GM19395 (cell line): Measurements from ENCODE around the gene RBP3.

ENCODE experiments used
- ATAC-seq: cut with Tn5 transposase; IDR thresholded peaks from one replicate; pipeline ENCODE4 v1.9.1; 2021; ENCODE audit warnings: mild to moderate bottlenecking, moderate library complexity; ENCODE audit not compliant: unreplicated experiment

The RBP3 gene

DNA sequence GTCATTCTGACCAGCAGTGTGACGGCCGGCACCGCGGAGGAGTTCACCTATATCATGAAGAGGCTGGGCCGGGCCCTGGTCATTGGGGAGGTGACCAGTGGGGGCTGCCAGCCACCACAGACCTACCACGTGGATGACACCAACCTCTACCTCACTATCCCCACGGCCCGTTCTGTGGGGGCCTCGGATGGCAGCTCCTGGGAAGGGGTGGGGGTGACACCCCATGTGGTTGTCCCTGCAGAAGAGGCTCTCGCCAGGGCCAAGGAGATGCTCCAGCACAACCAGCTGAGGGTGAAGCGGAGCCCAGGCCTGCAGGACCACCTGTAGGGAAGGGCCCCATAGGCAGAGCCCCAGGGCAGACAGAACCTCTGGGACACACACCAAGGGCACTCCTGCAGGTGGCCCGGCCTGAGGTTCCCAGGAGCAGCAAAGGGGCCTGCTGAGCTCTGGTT is 9.0 kb downstream of the RBP3 start:
- ATAC-seq, result no peak

- ATAC-seq, result no peak
These were observed 9.7 kb downstream of the RBP3 start for GRCh38 chr10:47357911-47358310.

- no peak for ATAC-seq
These were observed 10.3 kb downstream of the RBP3 start for GRCh38 chr10:47358457-47358856.

GRCh38 chr10:47359101-47359500 is 10.9 kb downstream of the RBP3 start:
- no peak for ATAC-seq

GRCh38 chr10:47359626-47360418 is 11.7 kb downstream of the RBP3 start:
- no peak for ATAC-seq

DNA sequence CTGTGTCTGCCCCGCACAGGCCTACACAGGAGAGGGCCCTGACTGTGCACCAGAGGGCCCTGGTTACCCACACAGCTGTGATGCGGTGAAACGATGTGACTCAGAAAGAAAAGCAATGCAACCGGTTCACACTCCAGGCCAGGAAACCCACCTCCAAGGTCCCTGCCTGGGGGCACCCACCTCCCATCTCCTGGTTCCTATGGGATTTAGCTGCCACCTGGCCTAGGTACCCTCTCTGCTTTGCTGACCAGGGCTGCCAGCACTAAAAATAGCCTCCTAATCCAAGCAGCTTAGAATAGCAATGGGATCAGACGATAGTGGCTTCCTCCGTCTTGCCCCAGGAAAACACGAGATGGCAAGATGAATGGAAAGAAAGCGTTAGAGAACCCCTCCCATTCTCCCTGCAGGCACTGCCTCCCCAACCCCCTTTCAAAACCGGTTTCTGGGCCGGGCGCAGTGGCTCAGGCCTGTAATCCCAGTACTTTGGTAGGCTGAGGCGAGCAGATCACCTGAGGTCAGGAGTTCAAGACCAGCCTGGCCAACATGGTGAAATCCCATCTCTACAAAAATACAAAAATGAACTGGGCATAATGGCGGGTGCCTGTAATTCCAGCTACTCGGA is 12.4 kb downstream of the RBP3 start:
- ATAC-seq, result no peak

DNA sequence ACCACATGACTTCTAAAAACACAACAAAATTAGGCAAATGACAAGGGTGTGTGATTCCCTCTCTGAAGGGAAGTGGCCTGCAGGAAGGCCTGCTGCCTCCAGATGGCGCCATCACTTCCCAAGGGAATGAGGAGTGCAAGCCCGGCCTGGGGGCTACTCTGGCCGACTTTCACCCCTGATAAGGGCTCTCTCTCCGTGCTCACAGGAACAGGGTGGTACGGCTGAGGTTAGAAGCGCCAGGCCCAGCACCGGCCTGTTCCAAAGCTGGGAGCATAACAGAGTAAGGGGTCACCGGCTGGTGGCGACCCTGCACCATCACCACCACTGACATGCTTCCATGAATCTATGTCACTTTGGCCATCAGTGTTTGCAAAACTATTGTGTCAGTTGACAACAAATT is 13.1 kb downstream of the RBP3 start:
- ATAC-seq, result no peak

GRCh38 chr10:47362199-47362598 is 14.0 kb downstream of the RBP3 start:
- ATAC-seq, result no peak

- no peak for ATAC-seq
These were observed 15.6 kb downstream of the RBP3 start for GRCh38 chr10:47363781-47364180.

DNA sequence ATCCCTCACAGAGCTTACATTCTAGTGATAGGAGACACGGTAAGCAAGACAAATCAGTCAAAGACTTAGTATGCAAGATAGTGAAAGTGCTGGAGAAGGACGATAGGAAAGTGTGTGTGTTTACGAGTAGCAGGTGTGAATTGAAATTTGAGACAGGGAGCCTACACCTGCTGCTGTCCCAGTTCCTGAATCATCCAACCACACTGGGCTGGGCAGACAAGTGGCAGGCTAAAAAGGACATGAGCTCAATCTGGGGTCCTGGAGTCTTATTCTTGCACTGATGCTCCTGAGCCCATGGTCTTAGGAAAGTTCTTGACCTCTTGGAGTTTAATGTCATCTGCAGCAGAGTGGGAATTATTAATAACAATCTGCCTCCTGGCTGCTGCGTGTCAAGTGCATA is 16.2 kb downstream of the RBP3 start:
- no peak for ATAC-seq

GRCh38 chr10:47364911-47365310 is 16.7 kb downstream of the RBP3 start:
- ATAC-seq, result no peak

DNA sequence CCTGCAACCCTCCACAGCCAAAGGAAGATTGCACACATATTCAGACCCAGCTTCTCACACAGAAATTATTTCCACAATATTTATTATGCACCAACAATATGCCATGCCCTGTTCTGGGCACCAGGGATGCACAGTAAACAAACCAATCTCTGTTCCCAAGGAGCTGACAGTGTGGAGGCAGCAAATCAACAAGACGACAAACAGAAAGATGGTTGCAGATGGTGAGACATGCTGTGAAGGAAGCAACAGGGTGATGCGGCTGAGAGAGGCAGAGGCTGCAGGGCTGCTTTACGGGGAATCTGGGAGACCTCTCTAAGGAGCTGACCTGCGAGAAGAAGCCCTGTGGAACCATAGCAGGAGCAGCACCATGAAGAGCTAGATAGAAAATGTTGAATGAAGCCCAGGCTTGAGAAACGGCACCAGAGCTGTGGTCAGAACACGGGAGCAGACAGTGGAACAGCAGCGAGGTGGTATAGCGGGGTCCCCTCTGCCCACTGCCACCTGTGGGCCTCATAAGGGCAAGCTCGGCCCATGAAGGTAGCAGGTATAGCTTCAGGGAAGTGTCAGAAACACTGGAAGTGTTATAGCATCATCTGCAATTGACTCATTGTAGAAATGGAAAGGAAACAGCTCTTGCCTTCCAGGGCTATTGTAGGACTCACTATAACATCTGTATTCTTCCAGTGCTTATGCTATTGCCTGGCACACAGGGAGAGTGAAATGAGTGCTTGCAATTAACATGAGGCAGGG is 17.4 kb downstream of the RBP3 start:
- no peak for ATAC-seq

DNA sequence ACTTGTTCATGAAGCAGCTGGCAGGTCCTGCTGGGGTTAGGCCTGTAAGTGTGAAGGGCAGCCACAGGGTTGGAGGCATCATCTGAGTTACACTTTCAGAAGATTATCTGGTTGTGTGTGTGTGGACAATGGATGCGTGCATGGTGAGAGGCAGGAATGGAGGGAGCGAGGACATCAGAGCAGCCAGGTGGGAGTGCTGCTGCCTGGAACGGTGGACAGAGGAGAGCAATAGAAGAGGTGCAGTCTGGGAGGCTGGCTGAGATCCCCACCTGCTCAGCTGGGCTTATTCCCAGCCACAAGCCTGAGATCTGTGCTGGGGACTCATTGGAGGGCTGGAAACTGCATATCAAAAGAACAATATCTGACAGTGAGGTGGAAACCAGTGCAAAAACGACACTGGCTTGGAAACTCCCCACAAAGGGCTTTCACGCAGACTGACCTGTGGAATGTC is 18.0 kb downstream of the RBP3 start:
- ATAC-seq, result no peak

DNA sequence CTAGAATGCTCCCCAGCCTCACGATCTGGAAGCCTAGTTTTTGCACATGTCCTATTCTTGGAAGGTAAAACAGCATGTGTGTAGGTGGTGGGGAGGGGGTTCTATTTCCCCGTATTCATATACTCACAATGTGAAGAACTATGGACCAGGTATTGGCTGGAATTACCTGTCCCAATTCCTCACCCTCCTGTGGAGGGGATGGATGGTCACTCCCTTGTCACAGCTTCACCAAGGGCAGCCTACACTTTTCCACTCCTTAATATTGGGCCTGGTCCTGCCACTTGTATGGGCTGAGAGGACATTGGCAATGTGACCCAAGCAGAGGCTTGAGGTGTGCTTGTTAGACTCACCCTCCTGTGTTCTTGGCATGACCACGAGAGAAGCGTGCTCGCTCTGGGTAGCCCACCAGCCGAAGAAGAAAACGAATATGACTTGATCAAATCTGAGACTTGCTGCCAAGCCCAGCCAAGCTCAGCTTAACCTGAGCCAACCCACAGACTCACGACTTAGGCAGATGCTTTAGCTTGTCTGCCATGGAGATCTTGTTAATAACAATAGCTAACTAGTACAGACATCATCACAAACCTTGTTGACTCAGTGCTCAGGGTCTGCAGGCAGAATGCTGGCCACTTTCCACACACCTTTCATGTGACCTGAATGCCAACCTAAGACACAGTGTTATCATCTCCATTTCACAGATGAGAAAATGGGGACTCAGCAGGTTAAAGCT is 18.7 kb downstream of the RBP3 start:
- no peak for ATAC-seq

- ATAC-seq, result no peak
These were observed 19.5 kb downstream of the RBP3 start for GRCh38 chr10:47367646-47368045.

DNA sequence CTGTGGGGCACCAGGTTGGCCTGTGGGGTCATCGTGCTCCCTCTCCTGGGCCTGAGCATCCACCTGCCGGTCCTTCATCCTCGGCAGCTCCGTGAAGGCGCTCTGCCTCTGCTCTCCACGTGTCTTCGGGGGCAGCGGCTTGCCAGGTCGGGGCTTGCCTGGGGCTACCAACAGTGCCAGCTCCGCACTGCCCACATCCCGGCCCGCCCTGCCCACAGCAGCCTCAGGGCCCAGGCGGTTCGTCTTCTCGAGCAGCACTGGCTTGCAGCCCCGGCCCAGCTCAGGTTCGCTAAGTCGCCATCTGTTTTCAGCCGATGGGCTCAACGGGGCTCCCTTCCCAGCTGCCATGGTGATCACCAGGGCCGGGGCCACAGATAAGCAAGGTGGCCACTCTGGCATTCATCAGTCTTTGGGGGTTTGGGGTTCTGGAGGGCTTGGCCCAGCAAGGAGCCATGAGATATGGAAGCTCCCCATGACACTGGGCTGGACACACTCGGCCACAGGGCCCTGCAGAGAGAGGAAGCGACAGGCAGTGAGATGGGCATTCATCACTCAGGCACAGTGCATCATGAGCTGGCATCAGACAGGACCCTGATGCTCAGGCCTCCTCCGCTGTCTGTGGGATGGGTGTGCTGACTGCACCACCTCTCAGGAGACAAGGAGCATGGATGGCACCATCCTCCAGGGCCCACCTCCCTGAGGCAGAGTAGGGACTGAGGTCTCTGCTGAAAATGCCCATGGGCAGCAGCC is 20.4 kb downstream of the RBP3 start:
- no peak for ATAC-seq

DNA sequence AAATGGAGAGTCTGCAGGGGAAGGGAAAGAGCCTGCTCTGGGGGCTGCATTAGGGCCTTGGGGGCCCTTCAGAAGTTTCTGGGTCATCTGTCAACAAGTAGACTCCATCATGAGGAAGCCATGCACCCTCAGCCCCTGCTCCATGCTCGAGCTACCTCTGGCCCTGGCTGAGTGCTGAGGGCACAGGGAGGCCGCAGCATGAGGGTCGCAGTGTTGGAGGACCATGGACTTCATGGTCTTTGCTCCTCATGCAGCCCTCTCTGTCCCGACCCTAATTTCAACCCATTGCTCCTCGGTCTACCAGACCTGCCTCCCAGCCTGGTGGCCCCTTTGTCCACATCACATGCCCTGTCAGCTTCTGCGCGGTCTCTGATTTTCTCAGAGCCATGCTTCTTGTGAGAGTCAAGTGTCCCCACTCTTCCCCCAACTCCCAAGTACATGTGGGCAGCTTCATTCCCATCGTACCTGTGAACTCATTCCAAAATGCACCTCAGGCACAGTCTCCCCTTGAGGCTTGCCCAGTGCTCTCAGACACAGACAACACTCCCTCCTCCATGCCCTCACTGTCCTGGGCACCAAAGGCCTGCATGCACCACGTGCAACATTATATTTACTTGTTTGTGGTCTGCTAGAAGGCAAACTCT is 21.2 kb downstream of the RBP3 start:
- no peak for ATAC-seq

DNA sequence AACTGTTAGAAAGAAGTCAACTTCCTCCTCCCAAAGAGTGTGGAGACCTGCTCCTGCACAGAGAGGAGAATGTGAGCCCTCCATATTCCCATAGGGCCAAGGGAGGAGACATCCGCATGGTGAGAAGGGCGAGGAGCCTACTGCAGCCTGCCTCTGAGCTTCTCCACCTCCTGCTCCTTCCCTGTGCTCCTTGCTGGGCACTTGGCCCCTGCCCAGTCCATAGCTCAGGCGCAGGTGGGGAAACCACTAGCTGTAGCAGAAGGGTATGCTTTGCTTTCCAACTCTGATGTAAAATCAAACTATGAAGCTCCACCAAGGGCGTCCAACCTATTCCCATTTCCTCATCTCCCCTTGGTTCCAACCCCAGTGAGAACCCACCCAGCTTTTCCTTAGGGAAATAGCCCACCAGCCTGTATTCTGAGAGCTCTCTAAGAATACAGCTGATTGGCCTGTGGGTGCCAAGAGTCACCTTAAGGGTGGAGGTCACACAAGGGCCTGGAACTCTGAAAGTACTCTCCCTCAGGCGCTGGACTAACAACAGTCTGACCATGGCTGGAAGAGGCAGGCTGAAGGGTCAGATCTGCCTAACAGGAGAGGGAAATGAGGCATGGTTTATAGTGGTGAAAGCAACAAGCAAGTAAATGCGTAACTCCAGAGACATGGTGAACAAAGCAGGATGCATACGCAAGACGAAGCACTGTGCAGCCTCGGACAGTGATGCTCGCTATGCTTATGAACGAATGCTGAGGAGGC is 22.0 kb downstream of the RBP3 start:
- ATAC-seq, result no peak

DNA sequence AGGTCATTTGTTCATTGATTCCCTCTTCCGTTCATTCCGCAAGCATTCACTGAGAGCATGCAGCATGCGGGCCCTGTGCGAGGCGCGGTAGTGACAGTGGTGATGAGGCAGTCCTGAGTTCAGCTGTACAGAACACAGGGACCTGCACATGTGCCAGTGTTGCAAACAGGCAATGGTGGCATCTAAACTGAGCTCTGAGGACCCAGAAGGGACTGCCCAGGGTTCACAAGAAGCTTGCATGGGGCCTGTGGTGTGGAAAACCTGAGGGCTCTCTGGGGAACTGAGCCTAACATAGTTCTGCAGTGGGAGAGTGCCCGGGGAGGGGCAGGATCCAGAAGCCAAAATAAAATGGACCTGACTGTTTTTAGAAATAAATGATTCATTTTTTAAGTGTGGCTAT is 22.7 kb downstream of the RBP3 start:
- ATAC-seq, result no peak
